Suprapubic skin (tissue), 4 donors: ENCODE data around the gene MTIF3.

ENCODE experiments used
- POLR2A ChIP-seq, 2 donors: fragments of 450-650 bp; IDR thresholded peaks; one replicate each; pipeline ENCODE4 v1.6.1; 2017; ENCODE audit warnings: antibody characterized with exemption in 2 of 2, mild to moderate bottlenecking in 2 of 2, moderate library complexity in 2 of 2
- POLR2AphosphoS5 ChIP-seq, 3 donors: sonication (generic); formaldehyde crosslinking; IDR thresholded peaks; one replicate each; pipeline ENCODE4 v1.6.1; 2017; ENCODE audit warnings: antibody characterized with exemption in 3 of 3

DNA sequence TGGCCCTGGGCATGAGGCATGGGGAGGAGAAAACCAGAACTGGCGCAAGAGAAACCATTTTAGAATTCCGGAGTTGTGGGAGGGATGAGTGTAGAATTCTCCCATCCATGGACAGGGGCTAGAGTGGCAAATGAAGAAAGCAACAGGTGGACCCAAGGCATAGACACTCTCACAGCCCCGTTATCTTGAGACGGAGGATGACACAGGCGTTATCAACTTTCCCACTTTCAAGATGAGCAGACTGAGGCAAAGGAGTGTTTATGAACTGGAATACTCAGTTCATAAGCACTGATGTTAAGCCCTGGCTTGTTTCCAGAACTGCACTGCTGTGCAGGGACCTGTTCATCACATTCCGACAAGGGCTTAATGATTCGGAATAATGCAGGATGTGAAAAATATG, 27.0 kb downstream of the MTIF3 start:
- TF ChIP-seq POLR2A (IDR thresholded peaks at IDR 0.05), result no peak
- no peak for TF ChIP-seq POLR2AphosphoS5 (IDR thresholded peaks at IDR 0.05)
